ENCODE results near the gene MYH6.
"Not testable (repeated sequence)": the region's sequence is repeated elsewhere in the genome, so short reads cannot be mapped to it uniquely, and the experiment has no call there.

The MYH6 gene

DNA sequence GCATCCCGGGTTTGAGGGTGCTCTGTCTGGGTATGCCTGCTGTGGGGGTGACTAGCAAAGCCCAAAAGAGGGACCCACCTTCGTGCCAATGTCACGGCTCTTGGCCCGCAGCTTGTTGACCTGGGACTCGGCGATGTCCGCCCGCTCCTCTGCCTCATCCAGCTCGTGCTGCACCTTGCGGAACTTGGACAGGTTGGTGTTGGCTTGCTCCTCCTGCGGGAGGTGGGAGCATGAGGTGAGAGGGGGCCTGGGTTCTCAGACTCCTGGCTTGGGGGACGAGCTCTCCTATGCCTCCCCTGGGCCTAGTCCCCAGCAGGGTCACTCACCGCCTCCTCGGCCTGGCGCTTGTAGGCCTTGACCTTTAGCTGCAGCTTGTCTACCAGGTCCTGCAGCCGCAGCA, 5.6 kb upstream of the MYH6 start:
- no peak for DNase-seq

DNA sequence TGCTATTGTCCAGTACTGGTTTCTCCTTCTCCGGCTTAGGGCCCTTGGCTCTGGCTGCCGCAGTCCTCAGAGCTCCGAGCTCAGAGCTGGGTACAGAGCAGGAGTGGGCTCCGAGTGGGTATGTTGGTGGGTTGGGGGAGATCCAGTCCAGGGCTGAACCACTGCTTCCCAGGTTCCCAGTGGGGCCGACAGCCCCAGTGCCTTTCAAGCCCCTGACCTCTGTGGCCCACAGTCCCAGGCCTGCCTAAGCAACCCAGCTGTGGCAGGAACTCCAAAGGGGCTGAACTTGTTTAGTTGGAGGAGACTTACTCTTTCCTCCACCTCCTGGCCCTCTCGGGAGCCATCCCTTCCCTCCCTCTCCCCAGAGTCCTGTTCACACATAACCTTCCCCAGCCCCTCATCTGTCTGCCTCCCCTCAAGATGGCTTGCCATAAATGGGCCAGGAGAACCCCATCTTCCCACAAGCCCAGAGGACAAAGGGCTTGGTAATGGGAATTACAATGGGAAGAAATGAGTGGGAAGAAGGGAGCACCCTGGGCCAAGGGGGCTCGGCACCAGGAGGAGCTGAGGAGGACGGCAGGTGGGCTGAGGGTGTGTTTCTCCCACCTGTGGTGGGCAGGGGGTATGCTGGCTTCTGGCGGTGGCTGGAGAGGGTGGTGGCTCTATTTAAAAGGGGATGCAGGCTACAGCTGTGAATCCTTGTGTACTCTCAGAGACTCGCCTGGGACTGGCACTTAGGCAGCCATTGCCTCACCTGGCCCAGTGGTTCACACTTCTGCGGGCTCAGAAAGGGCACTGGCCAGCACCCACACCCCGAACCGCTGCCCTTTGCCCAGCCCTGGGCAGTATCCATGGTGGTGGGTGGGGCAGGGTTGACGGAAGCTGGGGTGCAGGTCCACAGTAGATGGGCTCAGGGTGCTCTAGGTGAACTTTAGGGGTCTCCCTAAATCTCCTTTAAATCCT, 3.8 kb upstream of the MYH6 start:
- no peak for DNase-seq

DNA sequence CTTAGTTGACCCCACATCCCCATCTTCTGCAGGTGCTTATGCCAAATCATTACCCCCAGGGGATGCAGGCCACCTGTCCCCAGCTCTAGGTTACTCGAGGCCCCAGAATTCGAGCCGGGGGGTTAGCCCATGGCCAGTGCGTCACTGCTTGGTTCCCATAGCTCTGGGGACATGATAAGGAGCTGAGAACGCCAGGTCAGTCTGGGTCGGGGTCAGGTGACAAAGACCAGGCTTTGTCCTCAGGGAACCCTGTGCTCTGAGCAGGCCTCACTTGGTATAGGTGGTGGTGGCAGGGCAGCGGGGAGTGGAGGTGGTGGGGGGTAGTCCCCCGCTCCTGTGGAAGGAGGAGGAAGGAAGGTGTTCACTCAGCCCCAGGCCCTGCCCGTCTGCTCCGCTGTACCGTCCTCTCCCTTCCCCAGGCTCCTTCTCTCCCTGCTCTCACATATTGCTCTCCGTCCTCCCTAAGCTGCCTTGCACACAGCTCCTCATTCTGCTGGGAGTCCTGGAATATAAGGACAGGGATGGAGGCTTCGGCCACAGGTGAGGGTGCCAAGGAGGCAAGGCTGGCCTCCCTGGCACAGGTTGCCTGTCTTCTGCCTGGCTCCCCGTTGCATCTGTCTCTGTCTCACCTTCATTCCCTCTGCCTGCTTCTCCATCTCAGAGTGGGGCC, 2.0 kb upstream of the MYH6 start:
- no peak for DNase-seq

DNA sequence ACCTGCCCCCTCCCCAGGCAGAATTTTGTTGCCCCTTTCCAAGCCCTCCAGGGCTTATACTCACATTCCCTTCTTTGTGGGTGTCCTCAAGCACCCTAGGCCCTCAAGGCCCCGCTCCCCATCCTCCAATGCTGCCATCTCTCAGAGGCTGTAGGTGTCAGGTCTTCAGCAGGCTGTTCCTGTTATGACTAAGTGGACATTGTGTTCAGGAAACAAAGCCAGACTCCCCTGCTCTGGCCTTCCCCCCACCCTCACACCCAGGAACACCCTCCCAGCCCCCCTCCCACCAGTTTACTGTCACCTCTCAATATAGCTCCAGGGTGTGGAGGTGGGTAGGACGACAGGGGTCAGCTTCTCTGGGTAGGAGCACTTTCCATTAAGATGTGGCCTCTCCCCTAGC, 1.4 kb upstream of the MYH6 start:
- DNase-seq: no peak

DNA sequence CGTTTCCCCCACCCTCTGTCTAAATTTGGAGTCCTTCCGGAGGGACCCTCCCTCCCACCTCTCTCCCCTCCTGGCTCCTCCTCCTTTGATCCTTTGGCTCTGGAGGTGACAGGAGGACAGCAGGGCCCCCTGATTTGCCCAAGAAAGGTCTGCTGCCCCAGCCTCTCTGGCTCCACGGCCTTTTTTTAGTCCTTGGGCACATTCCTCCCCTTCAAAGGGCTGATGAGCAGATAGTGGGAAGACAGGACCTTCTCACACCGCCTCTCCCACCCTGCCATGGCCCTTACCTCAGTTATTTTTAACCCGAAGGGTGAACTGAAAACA, 196 bp upstream of the MYH6 start:
- DNase-seq: no peak

DNA sequence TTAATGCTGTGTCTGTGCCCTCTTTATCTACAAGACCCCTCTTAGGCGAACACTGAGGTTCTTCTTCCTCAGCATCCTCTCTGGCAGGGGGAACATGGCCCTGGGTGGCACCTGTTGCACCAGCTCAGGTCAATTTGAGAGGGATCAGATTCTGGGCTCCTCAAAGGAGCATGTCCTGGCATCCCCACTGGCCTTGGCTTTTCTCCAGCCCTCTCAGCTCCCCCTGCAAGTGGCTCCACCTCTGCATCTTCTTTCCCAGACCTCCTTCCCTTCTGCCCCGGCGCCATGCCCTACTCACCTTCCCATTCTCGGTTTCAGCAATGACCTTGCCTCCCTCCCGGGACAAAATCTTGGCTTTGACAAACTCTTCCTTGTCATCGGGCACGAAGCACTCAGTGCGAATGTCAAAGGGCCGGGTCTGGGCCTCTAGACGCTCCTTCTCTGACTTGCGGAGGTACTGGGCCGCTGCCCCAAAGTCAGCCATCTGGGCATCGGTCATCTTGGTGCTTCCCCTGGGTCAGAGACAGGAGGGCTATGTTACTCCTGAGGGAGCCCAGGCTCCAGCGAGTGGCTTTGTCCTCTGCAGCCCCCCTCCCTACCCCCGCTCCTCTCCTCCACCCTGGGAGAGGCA, 1.2 kb downstream of the MYH6 start:
- no peak for DNase-seq

DNA sequence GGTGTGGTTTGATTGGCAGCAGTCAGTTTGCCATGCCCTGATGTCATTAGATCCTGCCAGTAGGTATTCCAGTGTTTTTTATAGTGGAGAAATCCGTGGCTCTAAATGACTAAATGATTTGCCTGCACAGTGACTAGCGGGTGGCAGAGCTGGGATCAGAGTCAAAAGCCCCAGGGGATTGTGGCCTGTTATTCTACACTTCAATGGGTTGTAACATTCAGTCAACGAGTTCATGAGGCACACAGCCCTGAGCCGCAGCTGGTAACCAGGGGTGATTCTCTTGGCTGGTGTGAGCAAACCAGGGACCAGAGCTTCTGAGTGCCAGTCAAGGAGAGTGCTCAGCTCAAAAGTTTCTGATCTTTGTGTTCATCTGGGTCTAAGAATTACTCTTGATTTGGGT, 1.8 kb downstream of the MYH6 start:
- DNase-seq: no peak

DNA sequence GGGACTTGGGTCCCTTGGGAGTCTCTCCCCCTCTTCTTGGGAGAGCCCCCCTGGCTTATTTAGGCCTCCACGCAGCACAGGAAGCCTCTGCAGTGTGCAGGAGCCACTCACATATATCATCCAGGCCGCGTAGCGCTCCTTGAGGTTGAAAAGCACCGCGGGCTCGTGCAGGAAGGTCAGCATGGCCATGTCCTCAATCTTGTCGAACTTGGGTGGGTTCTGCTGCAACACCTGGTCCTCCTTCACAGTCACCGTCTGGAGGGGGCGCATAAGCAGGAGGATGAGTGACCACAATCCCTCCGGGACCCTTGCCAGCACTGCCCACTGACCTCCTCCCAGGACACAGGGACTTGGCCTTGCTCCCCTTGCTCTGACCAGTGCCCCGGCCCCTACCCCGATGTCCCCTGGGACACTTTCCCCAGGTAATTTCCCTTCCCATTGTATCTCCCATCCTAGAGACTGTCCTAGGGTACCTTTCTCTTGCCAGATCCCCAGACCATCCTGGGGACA, 2.5 kb downstream of the MYH6 start:
- no peak for DNase-seq

DNA sequence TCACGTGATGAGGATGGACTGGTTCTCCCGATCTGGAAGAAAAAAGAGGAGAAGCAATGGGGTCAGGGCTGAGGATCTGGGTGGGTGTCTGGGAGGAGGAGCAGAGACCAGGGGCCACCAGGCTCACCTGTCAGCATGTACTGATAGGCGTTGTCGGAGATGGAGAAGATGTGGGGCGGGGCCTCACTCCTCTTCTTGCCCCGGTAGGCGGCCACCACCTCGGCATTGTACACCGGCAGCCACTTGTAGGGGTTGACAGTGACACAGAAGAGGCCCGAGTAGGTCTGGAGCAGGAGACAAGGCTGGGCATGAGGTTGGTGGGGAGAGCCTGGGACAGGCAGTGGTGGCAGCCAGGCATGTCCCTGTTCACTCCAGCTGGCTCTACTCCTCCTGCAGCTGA, 3.0 kb downstream of the MYH6 start:
- DNase-seq: no peak

DNA sequence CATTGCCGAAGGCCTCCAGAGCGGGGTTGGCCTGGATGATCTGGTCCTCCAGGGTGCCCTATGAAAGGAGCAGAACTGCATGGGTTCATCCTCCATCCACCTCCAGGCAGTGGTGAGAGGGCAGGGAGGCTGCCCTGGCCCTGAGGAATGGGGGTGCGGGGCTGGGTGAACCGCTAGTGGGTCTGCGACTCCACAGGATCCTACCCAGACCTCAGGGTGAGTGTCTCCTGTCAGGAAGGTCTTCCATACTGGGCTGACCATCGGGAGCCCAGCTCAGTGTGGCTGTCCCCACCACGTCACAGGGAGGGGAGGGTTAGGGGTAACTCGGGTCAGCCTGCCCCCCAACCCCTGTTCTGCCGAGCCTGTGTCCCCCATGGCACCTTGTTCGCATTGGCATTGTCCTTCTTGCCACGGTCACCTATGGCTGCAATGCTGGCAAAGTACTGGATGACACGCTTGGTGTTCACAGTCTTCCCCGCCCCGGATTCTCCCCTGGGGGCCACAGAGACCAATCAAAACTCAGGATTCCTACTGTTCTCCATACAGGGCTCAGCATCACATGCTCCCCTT, 3.7 kb downstream of the MYH6 start:
- DNase-seq: no peak

DNA sequence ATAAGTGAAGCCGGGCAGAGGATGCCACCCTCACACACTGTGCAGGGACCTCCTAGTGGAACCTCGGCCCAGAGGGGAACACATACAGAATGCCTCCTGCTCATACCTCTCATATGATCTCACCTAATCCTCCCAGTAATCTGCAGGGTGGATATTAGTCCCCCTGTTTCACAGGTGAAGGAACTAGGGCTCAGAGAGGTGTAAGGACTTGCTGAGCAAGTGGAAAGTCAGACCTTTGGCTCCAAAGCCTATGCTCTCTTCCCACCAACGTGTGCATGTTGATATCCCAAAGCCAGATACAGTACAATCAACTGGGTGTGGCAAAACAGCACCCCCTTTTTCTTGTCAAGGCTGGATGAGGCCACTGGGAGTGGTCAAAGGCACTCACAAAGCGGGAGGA, 4.2 kb downstream of the MYH6 start:
- no peak for DNase-seq

DNA sequence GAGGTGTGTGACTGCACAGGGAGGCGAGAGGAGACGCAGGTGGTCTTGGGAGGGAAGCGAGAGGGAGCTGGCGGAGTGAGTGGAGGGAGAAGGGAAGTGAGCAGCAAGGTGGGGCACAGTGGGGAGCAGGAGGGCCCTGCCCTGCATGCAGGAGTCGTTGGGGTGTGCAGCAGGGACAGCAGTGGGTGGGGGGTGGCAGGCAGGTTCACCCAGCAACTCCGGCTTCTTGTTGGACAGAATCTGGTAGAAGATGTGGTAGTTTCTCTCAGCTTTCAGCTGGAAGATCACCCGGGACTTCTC, 5.0 kb downstream of the MYH6 start:
- DNase-seq: no peak

DNA sequence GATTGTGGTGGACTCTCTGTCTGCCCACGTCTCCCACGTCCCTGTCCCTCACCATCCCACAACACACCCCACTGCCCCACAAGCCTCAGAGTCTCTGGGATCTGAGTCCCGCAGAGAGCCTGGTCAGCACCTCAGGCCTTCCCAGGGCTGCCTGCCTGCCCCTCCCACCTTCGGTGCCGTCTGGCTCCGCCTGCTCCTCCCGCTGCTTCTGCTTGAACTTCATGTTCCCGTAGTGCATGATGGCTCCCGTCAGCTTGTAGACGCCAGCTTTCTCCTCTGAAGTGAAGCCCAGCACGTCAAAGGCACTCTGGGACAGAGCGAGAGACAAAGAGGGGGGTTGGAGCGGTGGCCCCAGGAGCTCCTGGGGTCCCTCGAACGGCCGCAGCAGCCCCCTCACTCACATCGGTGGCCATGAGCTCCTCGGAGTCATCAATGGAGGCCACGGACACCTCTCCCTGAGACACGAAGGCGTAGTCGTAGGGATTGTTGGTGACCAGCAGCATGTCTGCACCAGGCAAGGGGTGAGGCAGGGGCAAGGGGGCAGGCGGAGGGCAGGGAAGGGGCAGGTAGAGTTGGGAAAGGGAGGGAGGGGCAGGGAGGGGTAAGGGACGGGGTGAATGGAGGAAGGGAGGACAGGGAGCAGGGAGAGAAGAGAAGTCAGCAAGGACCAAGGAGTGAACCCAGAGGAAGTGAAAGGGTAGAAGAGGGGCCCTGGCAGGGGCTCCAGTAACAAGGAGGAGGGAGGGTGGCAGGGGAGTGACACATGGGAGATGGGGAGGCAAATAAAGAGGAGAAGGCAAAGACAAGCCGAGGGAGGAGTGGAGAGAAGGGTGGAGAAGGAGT, 5.6 kb downstream of the MYH6 start:
- no peak for DNase-seq

DNA sequence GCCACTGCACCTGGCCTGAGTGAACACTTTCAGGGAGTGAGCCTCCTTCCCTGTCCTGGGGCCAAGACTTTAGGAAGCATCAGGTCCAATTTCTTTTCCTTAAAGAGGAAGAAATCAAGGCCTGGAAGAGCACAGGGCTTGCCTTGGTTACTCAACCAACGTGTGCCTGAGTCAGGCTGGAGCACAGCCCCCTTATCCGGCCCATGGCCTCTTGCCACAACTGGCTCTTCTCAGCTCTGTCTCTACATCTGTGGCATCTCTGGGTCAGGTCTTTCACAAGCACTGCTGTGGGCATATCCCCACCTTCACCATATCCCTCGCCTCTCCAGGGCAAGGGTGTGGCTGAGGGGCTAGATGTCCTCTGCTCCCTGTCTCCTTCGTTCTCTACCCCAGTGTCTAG, 6.8 kb downstream of the MYH6 start:
- no peak for DNase-seq

DNA sequence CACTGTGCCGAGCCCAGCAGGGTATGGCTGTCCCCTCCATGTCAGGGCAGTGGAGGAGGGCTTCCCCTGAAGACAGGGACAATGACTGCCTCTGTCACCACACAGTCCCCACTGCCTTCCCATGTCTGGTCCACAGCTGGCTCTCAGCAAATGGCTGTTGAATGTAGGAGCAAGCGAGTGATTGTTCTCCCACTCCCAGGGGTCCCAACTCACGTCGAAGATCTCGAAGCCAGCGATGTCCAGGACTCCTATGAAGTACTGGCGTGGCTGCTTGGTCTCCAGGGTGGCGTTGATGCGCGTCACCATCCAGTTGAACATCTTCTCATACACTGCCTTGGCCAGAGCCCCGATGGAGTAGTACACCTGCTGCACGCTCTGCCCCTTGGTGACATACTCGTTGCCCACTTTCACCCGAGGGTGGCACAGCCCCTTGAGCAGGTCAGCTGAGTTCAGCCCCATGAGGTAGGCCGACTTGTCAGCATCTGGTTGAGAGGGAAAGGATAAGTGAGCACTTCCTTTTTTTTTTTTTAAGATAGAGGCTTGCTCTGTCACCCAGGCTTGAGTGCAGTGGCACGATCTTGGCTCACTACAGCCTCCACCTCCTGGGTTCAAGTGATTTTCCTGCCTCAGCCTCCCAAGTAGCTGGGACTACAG, 7.5 kb downstream of the MYH6 start:
- not testable (repeated sequence) for DNase-seq

DNA sequence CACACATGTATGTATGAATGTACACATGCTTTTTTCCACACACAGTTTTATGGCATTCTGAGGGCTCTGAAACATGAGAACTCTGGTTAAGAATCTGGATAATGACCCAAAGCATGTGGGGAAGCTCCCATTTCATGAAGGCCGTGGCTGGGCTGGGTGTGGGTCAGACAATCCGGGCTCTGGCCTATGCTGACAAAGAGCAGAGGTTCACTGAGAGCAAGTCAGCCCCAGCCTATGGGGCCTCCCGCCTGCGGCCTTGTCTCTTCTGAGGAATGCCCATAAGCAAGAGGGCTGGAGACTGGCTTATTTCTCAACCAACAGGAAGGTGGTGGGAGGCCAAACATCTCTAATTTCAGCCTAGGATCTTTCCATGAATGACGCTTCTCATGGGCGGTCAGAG, 8.5 kb downstream of the MYH6 start:
- DNase-seq: no peak

DNA sequence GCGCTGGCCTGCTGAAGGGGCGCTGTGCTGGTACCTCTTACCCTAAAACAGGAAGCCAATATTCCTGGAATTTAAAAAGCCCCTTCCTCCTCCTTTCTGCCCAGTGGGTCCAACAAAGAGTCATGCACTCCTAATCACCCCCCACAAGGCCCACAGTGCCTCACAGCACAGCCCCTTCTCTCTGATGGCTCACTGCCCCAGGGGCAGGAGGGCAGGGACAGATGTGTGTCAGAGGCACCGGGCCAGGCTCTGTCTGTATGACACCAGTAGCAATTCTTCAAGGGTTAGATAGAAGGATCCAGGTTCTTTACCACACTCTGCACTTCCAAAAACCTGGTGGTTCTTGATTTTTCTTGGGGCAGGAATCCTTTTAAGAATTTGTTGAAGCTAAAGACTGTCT, 8.9 kb downstream of the MYH6 start:
- DNase-seq: no peak

DNA sequence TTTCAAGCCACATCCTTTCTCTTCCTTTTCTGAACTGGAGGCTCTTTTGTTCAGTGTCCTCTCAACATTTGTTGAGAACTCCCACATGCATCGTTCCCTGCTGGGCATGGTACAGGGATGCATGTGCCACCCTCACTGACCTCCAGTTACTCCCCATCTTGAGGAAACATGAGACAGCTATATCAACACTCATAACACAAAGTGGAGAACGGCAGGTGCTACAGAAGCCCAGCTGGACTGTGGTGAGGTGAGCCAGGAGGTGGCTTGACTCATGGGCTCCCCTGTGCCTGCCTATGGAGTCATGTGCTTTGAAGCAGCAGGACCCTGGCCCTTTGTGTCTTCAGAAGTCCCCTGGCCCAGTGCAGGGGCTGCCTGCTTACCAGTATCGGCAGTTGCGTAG, 9.7 kb downstream of the MYH6 start:
- no peak for DNase-seq

DNA sequence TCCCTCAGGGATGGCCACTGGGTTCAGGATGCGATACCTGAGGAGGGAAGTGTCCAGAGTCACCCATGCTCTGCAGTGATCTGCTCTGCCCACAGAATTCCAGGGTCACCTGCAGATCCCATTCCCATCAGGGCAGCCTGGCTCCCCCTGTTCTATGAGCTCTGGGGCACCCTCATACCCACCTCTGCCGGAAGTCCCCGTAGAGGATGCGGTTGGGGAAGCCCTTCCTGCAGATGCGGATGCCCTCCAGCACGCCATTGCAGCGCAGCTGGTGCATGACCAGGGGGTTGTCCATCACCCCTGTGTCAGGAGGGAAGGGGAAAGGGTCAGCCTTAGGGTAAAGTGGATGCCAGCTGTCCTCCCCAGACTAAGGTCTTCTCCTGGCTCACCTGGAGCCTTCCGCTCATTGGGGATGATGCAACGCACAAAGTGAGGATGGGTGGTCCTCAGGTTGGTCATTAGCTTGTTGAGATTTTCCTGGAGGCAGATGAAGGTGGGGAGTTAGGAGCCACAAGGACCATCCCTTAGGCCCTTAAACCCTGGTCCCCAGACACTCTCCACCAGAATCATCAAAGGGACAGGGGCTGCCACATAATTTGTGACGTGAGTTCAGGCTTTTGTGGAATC, 11.2 kb downstream of the MYH6 start:
- DNase-seq: no peak

DNA sequence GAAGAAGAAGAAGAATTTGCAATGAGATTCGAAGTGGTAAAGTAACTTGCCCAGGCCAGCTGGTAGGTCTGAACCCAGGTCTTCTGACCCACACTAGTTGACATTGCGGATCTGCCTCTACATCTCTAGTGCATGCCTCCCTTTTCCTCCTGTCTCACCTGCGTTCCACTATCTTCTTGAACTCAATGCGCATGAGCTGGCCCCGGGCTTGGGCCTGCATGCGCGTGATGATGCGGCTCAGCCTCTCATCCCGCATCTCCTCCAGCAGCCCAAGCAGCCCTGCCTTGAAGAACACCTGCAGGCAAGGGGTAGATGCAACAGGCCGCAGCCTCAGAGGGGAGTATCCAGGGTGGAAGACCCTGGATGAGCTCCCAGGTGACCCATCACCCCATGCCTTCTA, 11.9 kb downstream of the MYH6 start:
- DNase-seq: no peak

DNA sequence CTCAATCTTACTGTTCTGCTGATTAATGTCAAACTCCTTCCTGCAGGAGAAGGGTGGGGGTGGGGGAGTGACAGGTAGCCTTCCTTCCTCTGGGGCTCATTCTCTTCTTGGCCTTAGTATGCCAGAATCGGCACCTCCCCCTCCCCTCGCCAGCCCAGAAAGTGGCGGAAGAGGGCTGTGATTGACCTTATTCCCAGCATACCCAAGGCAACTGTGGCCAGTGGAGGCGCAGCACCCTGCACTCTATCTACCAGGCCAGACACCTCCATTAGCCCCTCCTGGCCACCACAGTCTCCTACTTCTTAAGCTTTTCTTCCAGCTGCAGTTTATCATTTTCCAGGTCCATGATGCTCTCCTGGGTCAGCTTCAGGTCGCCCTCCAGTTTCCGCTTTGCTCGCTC, 15.5 kb downstream of the MYH6 start:
- DNase-seq: no peak

DNA sequence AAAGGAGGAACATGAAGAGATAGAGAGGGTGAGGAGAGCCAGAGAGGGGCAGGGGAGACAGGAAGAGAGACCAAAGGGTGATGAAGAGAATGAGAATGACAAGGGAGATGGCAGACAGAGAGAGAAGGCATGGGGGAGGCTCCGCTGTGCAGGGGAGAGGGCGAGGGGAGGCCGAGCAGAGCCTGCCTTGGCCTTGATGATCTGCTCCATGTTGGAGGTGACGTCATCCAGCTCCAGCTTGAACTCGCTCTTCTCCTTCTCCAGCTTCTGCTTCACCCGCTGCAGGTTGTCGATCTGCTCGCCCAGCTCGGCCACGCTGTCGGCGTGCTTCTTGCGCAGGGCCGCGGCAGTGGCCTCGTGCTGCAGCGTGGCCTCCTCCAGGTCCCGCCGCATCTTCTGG, 18.2 kb downstream of the MYH6 start:
- DNase-seq: not testable (repeated sequence)

All from stimulated activated CD4-positive, alpha-beta T cell treated with anti-CD3 and anti-CD28 coated beads, Interleukin-1b, Interleukin-23, amount 100 ng/mL, for 48 hours (primary cell).